Stimulated activated CD8-positive, alpha-beta memory T cell treated with anti-CD3 and anti-CD28 coated beads, Interleukin-15, amount 100 ng/mL, for 4 hours (primary cell): Measurements from ENCODE around the gene PON2.
"Not testable (repeated sequence)": the region's sequence is repeated elsewhere in the genome, so short reads cannot be mapped to it uniquely, and the experiment has no call there.

Source experiments
- DNase-seq, 2 donors: peaks; one replicate each; pipeline ENCODE4 v3.0.0-alpha.2; 2020; ENCODE audit warnings: low read depth in 2 of 2

PON2 gene

DNA sequence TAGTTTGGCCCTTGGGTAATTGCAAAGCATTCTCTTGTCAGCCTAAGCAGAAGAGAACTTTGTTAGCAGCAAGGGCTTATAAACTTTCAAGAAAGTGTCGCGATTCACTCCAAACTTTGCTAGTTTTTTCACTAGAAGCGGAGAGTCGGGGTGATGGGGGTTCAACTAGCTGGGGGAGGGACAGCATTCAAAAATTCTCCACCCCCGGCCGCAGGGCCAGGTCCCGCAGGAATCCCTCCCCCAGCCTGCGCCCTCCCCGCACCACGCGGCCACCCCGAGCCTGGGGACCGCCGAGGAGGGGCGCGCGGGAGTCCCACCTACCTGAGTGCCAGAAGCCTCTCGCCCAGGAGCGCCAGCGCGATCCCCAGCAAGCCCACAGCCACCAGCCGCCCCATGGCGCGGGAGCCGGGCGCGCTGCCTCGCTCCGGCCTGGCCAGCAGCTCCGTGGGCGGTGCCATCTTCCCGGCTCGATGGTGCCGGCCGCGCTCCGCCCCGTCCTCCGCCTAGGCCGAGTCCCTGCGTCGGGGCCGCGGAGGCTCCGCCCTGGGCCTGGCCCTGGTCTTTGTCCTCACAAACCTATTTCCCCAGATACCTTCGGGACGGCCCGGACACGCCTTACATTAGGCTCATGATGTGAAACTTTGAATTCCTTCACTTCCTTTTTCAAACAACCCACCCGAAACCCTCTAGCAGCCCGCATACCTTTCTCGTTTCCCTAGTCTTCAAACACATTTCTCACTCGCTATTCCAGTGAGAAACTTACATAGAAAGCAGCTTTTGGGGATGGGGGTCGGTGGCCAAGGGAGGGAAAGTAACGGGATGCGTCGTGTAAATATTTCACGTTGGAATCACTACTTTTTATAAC lies at the start of gene PON2:
TSS of gene PON2 (minus strand) at position 472 of the 865 bp plus-strand sequence. CDS start at position 395, 77 bp downstream.
- DNase-seq: peak; percentile 3 to 8

DNA sequence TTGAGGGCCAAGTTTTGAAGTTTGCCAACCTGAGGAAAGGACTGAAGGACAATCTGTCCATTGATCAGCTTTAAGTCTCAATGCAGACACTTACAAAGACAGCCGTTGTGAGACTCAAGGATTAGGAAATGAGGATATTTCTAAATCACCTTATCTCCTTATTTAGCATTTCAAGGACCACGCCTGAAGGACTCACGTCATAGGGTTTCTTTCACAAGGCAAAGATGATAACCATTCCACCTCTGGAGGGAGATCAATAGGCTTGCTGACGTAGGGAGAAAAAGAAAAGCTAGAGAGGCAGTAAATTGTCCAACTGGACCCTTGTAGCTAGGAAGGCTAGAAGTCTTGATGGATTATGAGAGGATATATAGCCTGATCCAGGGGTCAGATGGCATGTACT lies 47.6 kb upstream of the PON2 start:
- no peak for DNase-seq

DNA sequence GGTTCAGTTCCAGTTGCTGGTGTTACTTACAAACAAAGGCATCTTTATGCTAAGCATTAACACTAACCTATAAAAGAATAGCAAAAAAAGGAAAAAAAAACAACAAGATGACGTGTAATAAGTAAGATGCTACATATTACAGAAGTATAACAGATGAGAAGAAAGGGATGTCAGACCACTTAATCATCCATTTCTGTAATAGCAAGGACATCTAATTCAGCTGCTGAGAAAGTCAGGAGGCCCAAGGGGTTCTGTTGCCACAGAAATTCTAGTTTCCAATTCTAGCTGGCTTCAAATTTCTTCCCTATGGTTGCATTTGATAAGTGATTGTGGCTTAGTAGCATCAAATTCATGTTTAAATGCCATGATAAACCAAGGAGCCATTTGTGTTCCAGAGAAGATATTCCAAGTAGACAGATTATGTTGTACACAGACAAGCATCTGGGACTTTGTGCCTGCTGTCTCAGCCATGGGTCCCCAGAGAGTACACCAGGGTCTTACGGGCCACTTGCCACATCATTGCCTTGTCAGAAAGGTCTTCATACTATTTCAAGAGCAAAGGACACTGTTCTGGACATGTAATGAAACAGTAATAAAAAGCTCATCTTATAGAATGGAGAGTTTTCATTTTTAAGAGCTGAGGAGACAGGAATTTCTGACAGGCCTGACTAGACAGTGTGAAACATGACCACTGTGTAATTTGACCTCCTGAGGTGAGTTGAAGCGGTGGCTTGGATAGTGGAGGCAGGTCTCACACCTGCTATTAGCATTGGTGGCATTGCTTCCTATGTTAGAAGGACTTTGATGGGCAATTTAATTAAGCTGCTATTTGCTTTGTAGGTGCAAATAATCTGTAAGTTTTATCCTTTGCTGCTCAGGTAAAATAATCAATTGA lies 46.7 kb upstream of the PON2 start:
- DNase-seq: no peak

GRCh38 chr7:95479992-95480624 lies 45.3 kb upstream of the PON2 start:
- DNase-seq: no peak

DNA sequence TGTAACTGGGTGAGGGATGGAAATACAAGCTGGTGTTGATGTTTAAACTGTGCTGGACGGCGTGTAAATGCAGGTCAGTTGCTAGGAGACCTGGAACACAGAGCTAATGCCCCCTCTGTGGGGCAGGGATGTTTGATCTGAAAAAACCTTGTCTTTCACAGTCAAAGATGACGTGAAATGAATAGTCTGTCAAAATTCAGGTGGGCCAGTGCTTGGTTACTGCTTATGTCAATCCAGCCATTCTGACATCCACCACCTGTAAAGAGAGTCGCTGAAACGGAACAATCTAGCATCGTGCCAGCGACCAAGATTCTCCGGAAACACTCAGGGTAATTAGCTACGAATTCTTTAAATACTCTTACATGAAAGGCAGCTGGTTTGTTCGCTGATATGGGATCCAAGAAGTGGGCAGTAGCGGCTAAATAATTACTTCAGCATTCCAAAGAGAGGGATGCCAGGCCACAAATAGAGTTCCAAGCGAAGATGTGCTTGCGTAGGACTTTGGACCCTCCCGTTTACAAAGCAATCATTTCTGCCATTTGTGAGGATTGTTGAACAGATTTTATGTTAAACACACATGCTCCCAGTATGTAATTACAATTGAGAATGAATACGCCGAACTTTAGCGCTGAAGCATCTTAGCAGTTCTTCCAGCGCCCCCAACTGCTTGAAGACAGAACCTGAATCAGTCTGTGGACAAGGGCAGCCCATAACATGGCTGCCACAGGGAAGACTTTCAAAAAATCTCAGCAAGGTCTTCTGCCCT lies 43.6 kb upstream of the PON2 start:
- no peak for DNase-seq

- no peak for DNase-seq
These were observed 42.2 kb upstream of the PON2 start for GRCh38 chr7:95476904-95477594.

GRCh38 chr7:95476072-95476847 lies 41.4 kb upstream of the PON2 start:
- DNase-seq: no peak

DNA sequence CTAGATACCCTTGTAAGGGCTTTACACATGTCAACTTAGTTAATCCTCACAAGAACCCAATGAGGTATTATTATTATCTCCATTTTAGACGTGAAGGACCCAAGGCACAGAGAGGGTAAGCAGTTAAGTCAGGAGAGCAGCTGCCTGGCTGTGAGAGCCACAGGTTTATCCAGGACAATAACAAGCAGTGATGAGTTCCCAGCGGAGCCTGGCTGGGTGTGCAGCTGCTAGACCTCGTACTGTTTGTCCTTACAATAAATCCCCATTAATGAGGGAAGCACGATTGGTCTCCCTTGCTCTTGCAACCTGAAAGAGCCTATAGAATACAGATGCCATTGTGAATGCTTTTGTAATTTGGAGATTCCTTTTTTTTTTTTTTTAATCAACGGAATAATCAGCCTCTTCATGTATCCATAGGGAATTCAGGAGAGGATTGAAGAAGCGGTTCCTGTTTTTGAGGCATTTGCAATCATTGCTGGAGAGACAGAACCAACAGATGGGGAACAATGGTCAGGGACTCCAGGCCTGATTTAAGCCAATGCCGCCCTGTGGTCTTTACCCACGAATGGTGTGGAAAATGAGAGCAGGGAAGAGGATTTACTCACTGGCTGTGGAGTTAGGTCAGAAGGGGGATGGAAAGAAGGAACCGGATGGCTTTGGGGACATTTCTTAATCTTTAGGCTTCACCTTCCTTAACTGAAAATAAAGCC lies 38.6 kb upstream of the PON2 start:
- no peak for DNase-seq

DNA sequence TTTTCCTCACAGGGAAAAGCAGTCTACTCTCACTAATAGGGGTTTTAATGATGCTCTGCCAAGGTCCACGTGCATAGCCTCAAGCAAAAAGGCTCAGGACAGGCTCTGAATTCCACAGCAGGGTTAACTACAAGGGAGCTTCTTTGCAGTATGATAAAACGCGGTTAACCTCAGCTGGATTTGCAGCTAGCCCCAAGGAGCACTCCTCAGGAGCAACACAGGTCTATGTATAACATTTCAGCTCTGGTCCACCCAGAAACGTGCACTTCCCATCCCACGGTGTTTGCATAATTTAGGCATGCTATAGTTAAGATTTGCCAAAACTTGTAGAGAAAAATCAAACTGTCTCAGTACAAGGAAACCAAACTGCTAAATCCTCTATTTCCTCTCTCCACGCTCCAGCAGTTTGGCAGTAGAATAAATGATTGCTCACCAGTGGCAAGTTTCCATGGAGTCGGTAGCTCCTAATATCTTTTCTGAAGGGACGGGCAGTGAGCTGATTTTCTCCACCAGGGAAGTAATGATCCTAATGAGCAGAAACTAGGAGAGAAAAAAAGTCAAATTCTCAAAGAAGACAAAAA lies 37.8 kb upstream of the PON2 start:
- DNase-seq: no peak

- no peak for DNase-seq
These were observed 36.2 kb upstream of the PON2 start for GRCh38 chr7:95471071-95471470.

GRCh38 chr7:95470452-95470851 lies 35.6 kb upstream of the PON2 start:
- DNase-seq: no peak

DNA sequence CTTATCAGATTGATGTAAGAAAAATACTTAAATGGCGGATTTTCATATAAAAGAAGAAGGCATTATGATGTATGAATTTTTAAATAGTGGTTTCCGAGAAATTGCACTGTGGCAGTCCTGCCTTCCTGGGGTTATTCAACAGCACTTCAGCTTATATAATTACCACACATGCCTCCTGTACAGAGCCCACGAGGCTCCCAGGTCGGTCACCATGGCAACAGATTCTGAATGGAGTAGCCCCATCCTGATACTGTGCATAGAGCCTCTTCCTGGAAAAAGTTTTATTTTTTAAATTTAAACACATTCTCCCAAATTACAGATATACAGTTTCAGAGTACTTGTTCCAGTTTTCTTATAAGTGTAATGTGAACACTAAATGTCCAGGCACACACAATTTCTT lies 35.0 kb upstream of the PON2 start:
- DNase-seq: no peak

GRCh38 chr7:95469187-95469586 lies 34.4 kb upstream of the PON2 start:
- no peak for DNase-seq

- DNase-seq: no peak
These were observed 33.2 kb upstream of the PON2 start for GRCh38 chr7:95467912-95468607.

GRCh38 chr7:95460653-95461052 lies 25.8 kb upstream of the PON2 start:
- DNase-seq: not testable (repeated sequence)

DNA sequence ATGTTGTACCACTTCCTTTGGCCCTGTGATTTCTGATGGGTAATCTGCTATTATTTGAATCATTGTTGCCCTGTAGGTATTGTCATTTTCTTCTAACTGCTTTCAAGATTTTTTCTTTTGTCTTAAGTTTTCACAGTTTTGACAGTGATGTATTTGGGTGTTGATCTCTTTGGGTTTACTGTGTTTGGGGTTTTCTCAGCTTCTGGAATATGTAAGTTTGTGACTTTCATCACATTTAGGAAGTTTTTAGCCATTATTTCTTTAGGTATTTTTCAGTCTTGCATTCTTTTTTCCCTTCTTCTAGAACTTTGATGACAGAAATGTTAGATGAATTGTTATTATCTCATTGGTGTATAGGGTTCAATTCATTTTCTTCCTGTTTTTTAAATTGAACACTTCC lies 23.1 kb upstream of the PON2 start:
- no peak for DNase-seq

DNA sequence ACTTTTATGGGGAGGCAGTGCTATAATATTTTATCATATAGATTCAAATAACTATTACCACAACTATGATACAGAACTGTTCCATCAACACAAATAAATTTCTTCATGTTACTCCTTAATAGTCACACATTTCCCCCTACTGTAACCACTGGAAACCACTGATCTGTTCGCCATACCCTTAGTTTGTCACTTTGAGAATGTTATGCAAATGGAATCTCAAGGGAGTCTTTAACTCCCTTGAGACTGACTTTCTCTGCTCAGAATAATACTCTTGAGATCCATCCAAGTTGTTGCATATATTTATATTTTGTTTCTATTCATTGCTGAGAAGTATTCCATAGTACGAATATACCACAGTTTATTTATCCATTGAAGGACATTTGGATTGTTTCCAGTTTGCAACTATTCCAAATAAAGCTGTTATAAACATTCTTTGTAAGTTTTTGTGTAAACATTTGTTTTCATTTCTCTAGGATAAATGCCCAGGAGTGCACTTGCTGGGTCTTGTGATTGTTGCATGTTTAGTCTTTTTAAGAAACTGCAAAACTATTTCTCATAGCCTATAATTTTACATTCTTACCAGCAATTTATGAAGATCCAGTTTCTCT lies 19.7 kb upstream of the PON2 start:
- DNase-seq: no peak

DNA sequence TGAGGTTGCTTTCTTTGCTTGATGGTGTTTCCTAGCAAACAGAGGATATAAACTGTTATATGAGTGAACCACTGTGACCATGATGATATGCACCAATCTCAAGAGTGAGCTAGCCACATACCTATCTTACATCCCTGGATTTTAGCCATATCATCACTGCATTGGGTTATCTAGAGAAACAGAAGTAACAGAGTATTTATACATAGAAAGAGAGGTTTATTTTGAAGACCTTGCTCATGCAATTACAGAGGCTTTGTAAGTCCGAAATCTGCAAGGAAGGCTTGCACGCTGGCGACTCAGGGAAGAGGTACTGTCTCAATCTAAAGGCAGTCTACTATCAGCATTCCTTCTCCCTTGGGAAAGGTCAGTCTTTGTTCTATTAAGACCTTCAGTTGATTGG lies 11.8 kb upstream of the PON2 start:
- no peak for DNase-seq
